ENCODE results near the gene NDUFAF2. TPM values are rescaled to one million over a fixed set of nuclear protein-coding genes. Genes with fewer than 3 reads are reported as not detected.

NDUFAF2 gene
- total and polyA plus RNA-seq, 2 experiments from 2014 or later = 32.5 to 47.6 TPM

DNA sequence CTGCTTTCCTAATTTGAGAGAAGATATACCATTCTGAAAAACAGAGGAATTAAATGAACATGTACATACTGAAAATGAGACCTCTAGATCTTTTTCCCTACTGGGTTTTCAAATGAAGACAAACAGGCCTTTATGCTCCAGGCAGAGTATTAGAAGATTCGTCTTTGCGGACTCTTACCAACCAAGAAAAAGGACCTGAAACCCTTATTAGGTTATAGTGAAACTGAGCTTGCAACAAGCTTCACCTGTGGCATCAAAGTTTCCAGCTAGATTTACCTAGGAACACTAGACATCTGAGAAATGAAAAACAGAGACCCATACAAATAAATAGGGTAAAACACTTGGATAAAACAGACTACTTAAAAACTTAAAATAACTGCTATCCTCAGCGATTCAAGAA is 171.0 kb downstream of the NDUFAF2 start:
- no peaks in the 10 kb centered on the region for H3K9me3 ChIP-seq (ENCODE audit: low read depth)
- WGBS (ENCODE audit: low lambda C conversion rate, missing lambda C conversion rate) = 95% methylated on average over 3 of the region's 3 CpGs
- no peaks in the 10 kb centered on the region for H3K9me2 ChIP-seq (replicated peaks; ENCODE audit: insufficient read depth)
- H3K4me1 ChIP-seq (ENCODE audit: insufficient read depth) = no peaks in the 10 kb centered on the region
- H3K79me2 ChIP-seq = no peaks in the 10 kb centered on the region
- H3K36me3 ChIP-seq (replicated peaks; ENCODE audit: insufficient read depth, low read depth) = no peaks in the 10 kb centered on the region
- H2AFZ ChIP-seq = no peak overlapping the region
- no peak overlapping the region for H3K4me2 ChIP-seq
- H3K27ac ChIP-seq = no peak overlapping the region
- H4K20me1 ChIP-seq (ENCODE audit: insufficient read depth, poor library complexity, severe bottlenecking) = no peaks in the 10 kb centered on the region
- no peaks in the 10 kb centered on the region for H3K27me3 ChIP-seq
- no peak for DNase-seq (ENCODE audit: low spot score)
- H3K4me3 ChIP-seq = no peak overlapping the region
- no peak for TF ChIP-seq EZH2phosphoT487 (IDR thresholded peaks at IDR 0.05; ENCODE audit: low read depth, severe bottlenecking, unreplicated experiment)

DNA sequence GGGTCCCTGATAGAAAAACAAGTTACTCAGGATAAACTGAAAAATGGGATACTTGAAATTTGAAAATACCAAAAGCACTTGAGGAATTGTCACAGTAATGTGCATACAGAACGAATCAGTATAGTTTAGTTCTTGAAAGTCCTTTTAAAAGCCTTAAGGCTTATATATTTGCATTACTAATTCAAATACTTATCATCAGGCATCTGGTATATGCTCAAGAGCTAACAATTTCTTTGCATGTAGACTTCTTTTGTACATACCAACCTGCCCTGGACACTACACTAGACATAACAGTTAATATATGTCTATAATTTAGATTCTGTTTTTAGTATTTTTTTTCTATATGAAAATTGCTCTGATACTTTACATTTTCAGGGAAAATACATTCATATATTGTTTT is 174.1 kb downstream of the NDUFAF2 start:
- WGBS (ENCODE audit: low lambda C conversion rate, missing lambda C conversion rate) = 76% methylated on average over 1 of the region's 1 CpG
- TF ChIP-seq CTCF (IDR thresholded peaks at IDR 0.05; ENCODE audit: poor library complexity) (no peak), EZH2phosphoT487 (IDR thresholded peaks at IDR 0.05; ENCODE audit: low read depth, severe bottlenecking, unreplicated experiment) (no peak), EZH2 (IDR thresholded peaks at IDR 0.05; ENCODE audit: borderline replicate concordance) (no peak)

GRCh38 chr5:61120534-61120933 is 175.5 kb downstream of the NDUFAF2 start:
- Histone ChIP-seq H3K27me3 (no peaks in the 10 kb centered on the region), H3K27ac (no peak overlapping the region), H3K4me1 (ENCODE audit: insufficient read depth) (no peaks in the 10 kb centered on the region), H3K9me3 (ENCODE audit: low read depth) (no peaks in the 10 kb centered on the region), H3K4me2 (no peak overlapping the region), H3K79me2 (no peaks in the 10 kb centered on the region), H4K20me1 (ENCODE audit: insufficient read depth, poor library complexity, severe bottlenecking) (no peaks in the 10 kb centered on the region), H3K36me3 (replicated peaks; ENCODE audit: insufficient read depth, low read depth) (no peaks in the 10 kb centered on the region), H2AFZ (no peak overlapping the region), H3K4me3 (no peak overlapping the region), H3K9me2 (replicated peaks; ENCODE audit: insufficient read depth) (no peaks in the 10 kb centered on the region)
- DNase-seq (ENCODE audit: low spot score) = no peak
- 91% methylated on average over 1 of the region's 1 CpG for WGBS (ENCODE audit: low lambda C conversion rate, missing lambda C conversion rate)
- TF ChIP-seq EZH2phosphoT487 (IDR thresholded peaks at IDR 0.05; ENCODE audit: low read depth, severe bottlenecking, unreplicated experiment) (no peak), CTCF (IDR thresholded peaks at IDR 0.05; ENCODE audit: poor library complexity) (no peak), EZH2 (IDR thresholded peaks at IDR 0.05; ENCODE audit: borderline replicate concordance) (no peak)

More for the DNA sequence above, 174.1 kb downstream of the NDUFAF2 start:
- no peaks in the 10 kb centered on the region for H3K36me3 ChIP-seq (replicated peaks; ENCODE audit: insufficient read depth, low read depth)
- H3K4me3 ChIP-seq = no peak overlapping the region
- no peaks in the 10 kb centered on the region for H3K79me2 ChIP-seq
- no peak overlapping the region for H3K4me2 ChIP-seq
- no peaks in the 10 kb centered on the region for H3K4me1 ChIP-seq (ENCODE audit: insufficient read depth)
- H3K27ac ChIP-seq = no peak overlapping the region
- H4K20me1 ChIP-seq (ENCODE audit: insufficient read depth, poor library complexity, severe bottlenecking) = no peaks in the 10 kb centered on the region
- H3K9me3 ChIP-seq (ENCODE audit: low read depth) = no peaks in the 10 kb centered on the region
- H3K9me2 ChIP-seq (replicated peaks; ENCODE audit: insufficient read depth) = no peaks in the 10 kb centered on the region
- no peak for DNase-seq (ENCODE audit: low spot score)
- H2AFZ ChIP-seq = no peak overlapping the region
- H3K27me3 ChIP-seq = no peaks in the 10 kb centered on the region

- Histone ChIP-seq H3K27me3 (no peaks in the 10 kb centered on the region), H3K36me3 (replicated peaks; ENCODE audit: insufficient read depth, low read depth) (no peaks in the 10 kb centered on the region), H3K79me2 (no peaks in the 10 kb centered on the region), H3K4me2 (peak overlapping the region; percentile 57), H3K27ac (peak overlapping the region; percentile 59), H2AFZ (no peak overlapping the region), H3K9me2 (replicated peaks; ENCODE audit: insufficient read depth) (no peaks in the 10 kb centered on the region), H3K4me3 (no peak overlapping the region), H3K4me1 (ENCODE audit: insufficient read depth) (no peaks in the 10 kb centered on the region), H4K20me1 (ENCODE audit: insufficient read depth, poor library complexity, severe bottlenecking) (no peaks in the 10 kb centered on the region), H3K9me3 (ENCODE audit: low read depth) (no peaks in the 10 kb centered on the region)
- peak; percentile 44 for DNase-seq (ENCODE audit: low spot score)
- WGBS (ENCODE audit: low lambda C conversion rate, missing lambda C conversion rate) = 57% methylated on average over 4 of the region's 4 CpGs
- TF ChIP-seq CTCF (IDR thresholded peaks at IDR 0.05; ENCODE audit: poor library complexity) (no peak), EZH2 (IDR thresholded peaks at IDR 0.05; ENCODE audit: borderline replicate concordance) (no peak)
Measured at GRCh38 chr5:61123145-61123544, 178.1 kb downstream of the NDUFAF2 start.
